Gastrocnemius medialis (tissue), 4 donors: ENCODE results near the gene UBE3B.

Experiments used
- CTCF ChIP-seq, 5 experiments: fragments of 450-650 bp in 3 of 5; fragments of 200-600 bp in 2 of 5; sonication (generic) in 2 of 5; IDR thresholded peaks in 4 of 5; conservative IDR thresholded peaks in 1 of 5; 1 replicate in 4 of 5; 2 replicates in 1 of 5; pipeline ENCODE4 v1.5.1; 2016 to 2019; ENCODE audit warnings: antibody characterized with exemption in 5 of 5, mild to moderate bottlenecking in 3 of 5, moderate library complexity in 3 of 5
- POLR2A ChIP-seq, 2 donors: fragments of 450-650 bp; IDR thresholded peaks; one replicate each; pipeline ENCODE4 v1.6.1; 2017; ENCODE audit warnings: antibody characterized with exemption in 2 of 2, mild to moderate bottlenecking in 2 of 2, moderate library complexity in 2 of 2

DNA sequence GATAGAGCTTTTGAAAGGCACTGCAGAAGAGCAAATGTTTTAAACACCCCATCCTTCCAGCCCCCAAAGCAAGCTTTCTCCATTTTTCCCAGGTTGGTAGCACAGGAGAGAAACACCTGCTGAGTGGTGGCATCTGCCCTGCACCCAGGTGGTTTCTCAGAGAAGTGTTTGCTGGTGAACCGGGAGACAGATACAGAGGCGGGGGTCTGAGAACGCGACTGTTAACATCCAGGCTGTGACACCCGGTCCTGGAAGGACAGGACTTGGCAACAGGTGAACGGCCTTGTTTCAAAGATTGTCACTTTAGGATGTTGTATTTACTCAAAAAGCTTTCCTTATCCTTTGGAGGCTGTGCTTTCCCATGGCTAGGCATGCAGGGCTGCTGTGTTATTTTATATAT is 77.3 kb downstream of the UBE3B start:
- no peak for TF ChIP-seq CTCF (IDR thresholded peaks at IDR 0.05 in 4 of 5, conservative IDR thresholded peaks at IDR 0.05 in 1 of 5)
- TF ChIP-seq POLR2A (IDR thresholded peaks at IDR 0.05), result no peak
